ENCODE measurements around the gene GRM4. TPM values are rescaled to one million over a fixed set of nuclear protein-coding genes. Genes with fewer than 3 reads are reported as not detected.

The GRM4 gene
- total RNA-seq, 6 experiments from 2014 or later, result not detected

GRCh38 chr6:33984466-33985312 is 161.2 kb downstream of the GRM4 start:
- Histone ChIP-seq H3K4me3 (no peak overlapping the region), H3K4me1 (peaks cover 0 to 14% (median 6%) of the 10 kb centered on the region in 4 donors), H3K27me3 (no peaks in the 10 kb centered on the region), H3K9me3 (no peaks in the 10 kb centered on the region), H3K36me3 (no peaks in the 10 kb centered on the region), H3K27ac (no peak overlapping the region)
- no peak for ATAC-seq
- 74% methylated on average over 11 of the region's 21 CpGs for whole genome bisulfite sequencing (ENCODE audit: insufficient coverage, low coverage, low lambda C conversion rate, missing lambda C conversion rate)
- no peak for TF ChIP-seq POLR2A (IDR thresholded peaks at IDR 0.05)
- no peak for TF ChIP-seq CTCF (IDR thresholded peaks at IDR 0.05)
- intact Hi-C loops (cut with DNase I), result no loop called here
- peak in 1 of 3 donors; percentile 35 for DNase-seq

GRCh38 chr6:33983721-33984465 is 162.0 kb downstream of the GRM4 start:
- ATAC-seq (no peak), DNase-seq (peak in 1 of 3 donors; percentile 40)
- H3K27ac ChIP-seq, result no peak overlapping the region
- H3K4me3 ChIP-seq, result no peak overlapping the region
- H3K9me3 ChIP-seq, result no peaks in the 10 kb centered on the region
- whole genome bisulfite sequencing (ENCODE audit: insufficient coverage, low coverage, low lambda C conversion rate, missing lambda C conversion rate), result 81% methylated on average over 4 of the region's 8 CpGs
- no peak for TF ChIP-seq CTCF (IDR thresholded peaks at IDR 0.05)
- TF ChIP-seq POLR2A (IDR thresholded peaks at IDR 0.05), result no peak
- H3K27me3 ChIP-seq, result no peaks in the 10 kb centered on the region
- peaks cover 0 to 14% (median 6%) of the 10 kb centered on the region in 4 donors for H3K4me1 ChIP-seq
- intact Hi-C loops (cut with DNase I), result no loop called here
- H3K36me3 ChIP-seq, result no peaks in the 10 kb centered on the region

- Histone ChIP-seq H3K4me1 (peaks cover 0 to 13% (median 5%) of the 10 kb centered on the region in 4 donors), H3K9me3 (no peaks in the 10 kb centered on the region), H3K4me3 (no peak overlapping the region), H3K36me3 (no peaks in the 10 kb centered on the region), H3K27ac (no peak overlapping the region), H3K27me3 (no peaks in the 10 kb centered on the region)
- no peak for TF ChIP-seq POLR2A (IDR thresholded peaks at IDR 0.05)
- TF ChIP-seq CTCF (IDR thresholded peaks at IDR 0.05), result peak in 2 of 4 donors; percentile 7 to 17
- ATAC-seq, result peak; percentile 54 to 73 (median 72)
- WGBS (ENCODE audit: insufficient coverage, low coverage, low lambda C conversion rate, missing lambda C conversion rate), result 58% methylated on average over 11 of the region's 13 CpGs
- intact Hi-C loops (cut with DNase I), result no loop called here
- DNase-seq, result peak in 2 of 3 donors; percentile 36 to 60
Observed at GRCh38 chr6:33983109-33983716, 162.7 kb downstream of the GRM4 start.

GRCh38 chr6:33981861-33982260 is 164.0 kb downstream of the GRM4 start:
- intact Hi-C loops (cut with DNase I), result no loop called here
- ATAC-seq (no peak), DNase-seq (no peak)
- 66% methylated on average over 3 of the region's 4 CpGs for WGBS (ENCODE audit: insufficient coverage, low coverage, low lambda C conversion rate, missing lambda C conversion rate)
- H3K27me3 ChIP-seq, result no peaks in the 10 kb centered on the region
- H3K36me3 ChIP-seq, result no peaks in the 10 kb centered on the region
- H3K4me1 ChIP-seq, result peaks cover 0 to 13% (median 4%) of the 10 kb centered on the region in 4 donors
- H3K9me3 ChIP-seq, result no peaks in the 10 kb centered on the region
- TF ChIP-seq POLR2A (IDR thresholded peaks at IDR 0.05) (no peak), CTCF (IDR thresholded peaks at IDR 0.05) (no peak)
- H3K27ac ChIP-seq, result no peak overlapping the region
- H3K4me3 ChIP-seq, result no peak overlapping the region

Measured in right lobe of liver (tissue), 6 donors.